HG02840 (cell line): ENCODE results near the gene TMBIM4.
"Not testable (repeated sequence)": the region's sequence is repeated elsewhere in the genome, so short reads cannot be mapped to it uniquely, and the experiment has no call there.

Experiments
- ATAC-seq: cut with Tn5 transposase; IDR thresholded peaks from one replicate; pipeline ENCODE4 v1.9.1; 2021; ENCODE audit warnings: mild to moderate bottlenecking, moderate library complexity, moderate number of reproducible peaks; ENCODE audit not compliant: unreplicated experiment, low FRiP score

TMBIM4 gene

DNA sequence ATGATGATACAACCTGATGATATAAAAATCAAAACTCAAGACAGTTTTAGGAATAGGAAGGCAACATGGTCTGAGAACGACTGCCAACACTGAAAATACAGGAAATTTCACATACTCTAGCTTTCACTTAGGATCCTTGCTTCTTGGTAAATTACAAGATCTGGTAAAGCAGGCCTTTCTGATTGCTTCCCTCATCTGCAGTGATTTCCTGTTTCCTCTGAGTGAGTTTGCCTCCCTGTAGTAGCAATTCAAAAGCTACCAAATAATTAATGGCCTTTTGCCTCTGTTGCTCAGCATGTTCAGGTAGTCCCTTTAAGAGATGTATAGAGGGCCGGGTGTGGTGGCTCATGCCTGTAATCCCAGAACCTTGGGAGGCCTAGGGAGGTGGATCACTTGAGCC, 17.2 kb upstream of the TMBIM4 start:
- no peak for ATAC-seq

GRCh38 chr12:66184822-66185221, 15.0 kb upstream of the TMBIM4 start:
- ATAC-seq: not testable (repeated sequence)

DNA sequence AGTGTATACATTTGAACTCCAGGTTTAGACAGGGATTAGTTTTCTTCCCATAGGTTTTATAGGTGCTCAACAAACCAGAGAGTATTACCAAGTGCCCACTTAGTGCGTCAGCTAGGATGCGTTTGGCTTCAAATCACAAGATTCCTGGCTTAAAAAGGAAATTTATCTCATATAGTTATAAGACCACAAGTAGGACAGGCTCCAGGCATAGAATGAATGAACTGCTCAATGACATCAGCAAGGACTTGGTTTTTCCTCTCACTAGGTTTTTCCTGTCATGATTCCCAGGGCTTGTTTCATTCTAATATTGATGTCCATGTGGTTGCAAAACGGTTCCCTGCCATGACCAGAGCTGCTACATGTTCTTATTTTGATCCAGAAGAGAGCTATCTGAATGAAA, 13.2 kb upstream of the TMBIM4 start:
- ATAC-seq: no peak

- no peak for ATAC-seq
These were observed 6.5 kb upstream of the TMBIM4 start for GRCh38 chr12:66176105-66176900.

- ATAC-seq: not testable (repeated sequence)
These were observed 4.9 kb upstream of the TMBIM4 start for GRCh38 chr12:66174391-66175325.

DNA sequence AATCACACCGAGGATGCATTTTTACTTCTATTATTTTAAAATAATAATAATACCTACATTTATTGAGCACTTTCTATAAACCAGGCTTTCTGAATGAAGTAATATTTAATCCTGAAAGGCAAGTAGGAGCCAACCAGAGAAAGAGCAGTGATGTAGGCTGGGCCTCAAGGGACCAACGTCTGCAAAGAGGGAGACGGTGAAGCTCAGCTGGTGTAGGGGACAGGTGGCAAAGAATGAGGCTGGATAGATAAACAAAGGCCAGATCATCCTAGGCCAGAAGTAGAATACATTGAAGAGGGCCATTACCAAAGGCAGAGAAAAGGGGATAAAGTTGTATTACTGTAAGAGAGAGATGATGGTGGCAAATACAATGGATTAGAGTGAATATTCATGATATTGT, 810 bp upstream of the TMBIM4 start:
- no peak for ATAC-seq

- no peak for ATAC-seq
These were observed 1.4 kb downstream of the TMBIM4 start for GRCh38 chr12:66168410-66168809.

- no peak for ATAC-seq
These were observed 3.2 kb downstream of the TMBIM4 start for GRCh38 chr12:66166561-66166960.

- no peak for ATAC-seq
These were observed 4.7 kb downstream of the TMBIM4 start for GRCh38 chr12:66165141-66165540.

DNA sequence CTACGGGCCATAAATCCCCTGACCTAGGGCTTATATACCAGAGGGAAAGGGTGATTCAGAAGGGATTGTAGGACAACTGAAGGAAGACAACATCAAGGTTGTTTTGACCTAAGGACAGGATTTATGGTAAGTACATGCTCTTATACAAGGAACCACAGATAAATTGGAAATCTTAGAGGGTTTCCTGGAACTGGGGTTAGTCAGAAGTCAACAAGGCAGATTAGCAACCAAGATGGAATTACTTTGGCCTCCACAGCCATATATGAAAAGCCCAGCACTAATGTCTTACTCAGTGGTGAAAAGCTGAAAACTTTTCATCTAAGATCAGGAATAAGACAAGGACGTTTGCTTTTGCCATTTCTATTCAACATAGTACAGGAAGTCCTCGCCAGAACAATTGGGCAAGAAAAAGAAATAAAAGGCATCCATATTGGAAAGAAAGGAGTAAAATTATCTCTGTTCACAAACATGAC, 5.4 kb downstream of the TMBIM4 start:
- no peak for ATAC-seq

- ATAC-seq: no peak
These were observed 6.5 kb downstream of the TMBIM4 start for GRCh38 chr12:66163289-66163688.

DNA sequence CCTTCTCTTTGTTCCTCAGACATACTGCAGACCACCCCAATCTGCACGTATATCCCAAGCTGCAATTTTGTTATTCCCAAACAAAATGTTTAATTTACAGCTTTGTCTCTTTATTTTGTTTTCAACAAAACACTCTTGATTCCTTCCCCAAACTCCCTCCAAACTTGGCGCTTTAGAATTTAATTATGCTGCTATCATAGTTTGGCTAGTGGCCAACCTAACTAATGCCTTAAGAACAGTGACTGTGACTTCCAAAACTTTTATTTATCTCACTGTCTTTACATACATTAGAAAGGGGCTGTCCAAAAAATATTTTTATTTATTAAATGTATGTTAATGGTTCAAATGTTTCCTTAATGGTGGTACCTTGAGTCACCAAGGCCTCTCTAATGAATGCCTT, 7.1 kb downstream of the TMBIM4 start:
- ATAC-seq: no peak

DNA sequence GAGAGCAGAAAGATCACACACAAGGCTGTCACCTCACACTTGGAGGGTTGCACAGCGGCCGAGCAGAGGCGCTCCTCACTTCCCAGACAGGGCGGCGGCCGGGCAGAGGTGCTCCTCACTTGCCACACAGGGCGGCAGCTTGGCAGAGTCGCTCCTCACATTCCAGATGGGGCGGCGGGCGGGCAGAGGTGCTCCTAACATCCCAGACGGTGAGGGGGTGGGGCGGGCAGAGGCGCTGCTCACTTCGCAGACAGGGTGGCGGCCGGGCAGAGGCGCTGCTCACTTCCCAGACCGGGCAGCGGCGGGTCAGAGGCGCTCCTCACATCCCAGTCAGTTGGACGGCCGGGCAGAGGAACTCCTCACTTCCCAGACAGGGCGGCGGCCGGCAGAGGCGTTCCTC, 9.1 kb downstream of the TMBIM4 start:
- no peak for ATAC-seq

DNA sequence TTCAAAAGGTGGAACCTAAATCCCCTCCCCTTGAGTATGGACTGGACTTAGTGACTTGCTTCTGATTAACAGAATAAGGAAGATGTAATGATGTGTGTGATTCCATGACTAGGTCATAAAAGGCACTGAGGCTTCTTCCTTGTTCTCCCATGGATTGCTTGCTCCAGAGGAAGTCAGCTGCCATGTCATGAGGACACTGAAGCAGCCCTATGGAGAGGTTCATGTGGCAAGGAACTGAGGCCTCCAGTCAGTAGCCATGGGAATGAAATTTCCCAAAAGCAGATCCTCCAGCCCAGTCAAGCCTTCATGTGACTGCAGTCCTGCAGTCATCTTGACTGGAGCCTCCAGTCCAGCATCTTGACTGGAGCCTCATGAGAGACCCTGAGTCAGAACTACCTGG, 10.7 kb downstream of the TMBIM4 start:
- no peak for ATAC-seq

DNA sequence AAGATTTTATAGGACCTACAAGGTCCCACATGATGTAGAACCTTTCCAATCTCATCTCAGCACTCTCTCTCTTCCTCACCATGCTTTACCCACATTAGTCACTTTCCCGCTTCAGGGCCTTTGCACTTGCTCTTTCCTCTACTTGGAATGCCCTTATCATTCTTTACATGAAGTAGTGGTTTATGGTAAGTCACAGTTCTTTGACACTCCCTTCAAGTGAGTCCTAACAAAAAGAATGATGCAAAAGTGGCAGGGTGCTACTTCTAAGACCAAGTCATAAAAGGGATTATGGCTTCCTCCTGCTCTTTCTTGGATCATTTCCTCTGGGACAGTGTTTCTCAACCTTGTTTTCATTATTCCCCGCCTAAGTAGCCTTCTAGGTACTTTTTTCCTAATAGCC, 13.1 kb downstream of the TMBIM4 start:
- no peak for ATAC-seq

GRCh38 chr12:66154776-66155175, 15.0 kb downstream of the TMBIM4 start:
- no peak for ATAC-seq

DNA sequence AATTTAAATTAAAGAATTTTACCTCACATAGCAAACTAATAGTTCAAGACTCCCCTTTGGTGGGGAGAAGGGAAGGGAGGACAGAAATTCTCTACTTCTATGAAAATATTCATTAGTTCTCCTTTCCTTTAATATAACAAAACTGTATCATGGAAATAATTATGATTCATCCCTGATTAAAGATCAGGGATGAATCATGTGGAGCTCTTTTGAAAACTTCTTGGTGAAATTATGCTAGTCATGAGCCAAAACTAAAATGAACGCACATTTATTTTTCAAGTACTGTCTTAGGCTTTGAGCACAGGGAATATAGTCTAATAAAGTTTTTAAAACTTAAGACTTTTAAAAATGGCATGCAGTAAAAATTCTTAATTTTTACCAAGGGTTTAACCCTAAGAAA, 17.1 kb downstream of the TMBIM4 start:
- no peak for ATAC-seq

- no peak for ATAC-seq
These were observed 19.9 kb downstream of the TMBIM4 start for GRCh38 chr12:66149702-66150398.

GRCh38 chr12:66144791-66145754, 24.7 kb downstream of the TMBIM4 start:
- no peak for ATAC-seq

DNA sequence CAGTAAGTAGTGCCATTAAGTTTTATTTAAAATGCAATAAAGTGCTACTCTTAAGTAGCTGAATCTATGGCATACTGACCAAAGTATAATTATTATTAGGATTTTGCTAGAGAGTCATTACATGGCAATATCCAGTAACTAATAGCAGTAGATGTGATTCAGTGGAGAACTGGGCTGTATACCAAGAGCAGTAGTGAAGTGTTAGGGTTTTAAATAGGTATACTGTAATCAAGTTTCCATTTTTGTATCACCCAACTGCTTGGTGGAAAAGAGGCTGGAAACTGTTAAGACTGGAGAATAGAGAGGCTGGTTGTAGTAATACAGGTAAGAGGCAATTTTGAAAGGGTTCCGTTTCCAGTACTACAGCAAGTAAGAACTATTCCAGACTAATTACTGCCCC, 25.9 kb downstream of the TMBIM4 start:
- ATAC-seq: no peak
